GM21526 (cell line): ENCODE measurements around the gene SS18L1.

Experiments used
- ATAC-seq: cut with Tn5 transposase; IDR thresholded peaks from one replicate; pipeline ENCODE4 v1.9.1; 2021; ENCODE audit warnings: moderate library complexity; ENCODE audit not compliant: unreplicated experiment, low FRiP score

The SS18L1 gene

DNA sequence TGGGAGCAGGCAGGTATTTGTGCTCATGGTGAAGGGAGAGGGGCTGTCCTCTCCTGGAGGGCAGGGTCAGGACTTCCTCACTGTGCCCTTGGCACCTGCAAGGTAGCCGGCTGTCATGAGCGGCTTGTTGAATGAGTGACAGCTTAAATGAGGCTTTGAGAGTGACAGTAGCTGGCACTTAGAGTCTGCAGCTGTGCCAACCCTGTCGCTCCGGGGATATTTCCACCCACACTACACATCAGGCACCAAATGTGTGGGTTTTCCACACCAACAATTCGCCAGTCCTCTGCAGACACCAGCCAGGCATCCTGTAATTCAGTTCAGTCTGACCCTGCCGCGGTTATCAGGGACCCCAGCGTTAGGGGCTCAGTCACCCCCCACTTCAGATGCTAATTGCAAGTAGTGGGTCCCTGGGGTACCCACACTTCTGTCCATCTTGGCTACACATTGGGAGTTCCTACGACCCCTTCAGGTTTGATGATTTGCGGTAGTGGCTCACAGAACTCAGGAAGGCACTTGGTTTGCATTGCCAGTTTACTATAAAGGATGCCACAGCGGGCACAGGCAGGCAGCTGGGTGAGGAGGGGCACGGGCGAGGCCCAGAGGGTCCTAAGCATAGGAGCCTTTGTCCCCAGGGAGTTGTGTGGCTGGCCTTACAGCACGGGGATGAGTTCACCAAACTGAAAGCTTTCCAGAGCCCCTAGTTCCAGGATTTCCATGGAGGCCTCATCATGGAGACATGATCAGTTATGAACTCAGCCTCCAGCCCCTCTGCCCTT, 48.4 kb downstream of the SS18L1 start:
- ATAC-seq = no peak

DNA sequence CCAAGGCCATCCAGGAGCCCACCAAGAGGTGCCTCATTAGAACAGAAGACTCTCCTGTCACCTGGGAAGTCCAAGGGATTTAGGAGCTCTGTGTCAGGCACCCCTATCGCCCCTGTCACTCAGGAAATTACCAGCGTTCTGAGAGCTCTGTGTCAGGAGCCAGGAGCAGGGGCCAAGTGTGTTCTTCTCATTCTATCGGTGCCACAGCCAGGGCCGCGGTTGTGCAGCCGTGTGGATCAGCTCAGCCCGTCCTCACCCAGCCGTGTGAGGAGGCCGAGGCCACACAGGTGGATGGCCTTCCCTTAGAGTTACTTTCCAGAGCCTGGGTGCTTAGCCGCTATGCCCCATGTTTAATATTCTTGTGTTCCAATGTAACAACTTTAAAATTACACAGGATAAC, 49.1 kb downstream of the SS18L1 start:
- no peak for ATAC-seq

DNA sequence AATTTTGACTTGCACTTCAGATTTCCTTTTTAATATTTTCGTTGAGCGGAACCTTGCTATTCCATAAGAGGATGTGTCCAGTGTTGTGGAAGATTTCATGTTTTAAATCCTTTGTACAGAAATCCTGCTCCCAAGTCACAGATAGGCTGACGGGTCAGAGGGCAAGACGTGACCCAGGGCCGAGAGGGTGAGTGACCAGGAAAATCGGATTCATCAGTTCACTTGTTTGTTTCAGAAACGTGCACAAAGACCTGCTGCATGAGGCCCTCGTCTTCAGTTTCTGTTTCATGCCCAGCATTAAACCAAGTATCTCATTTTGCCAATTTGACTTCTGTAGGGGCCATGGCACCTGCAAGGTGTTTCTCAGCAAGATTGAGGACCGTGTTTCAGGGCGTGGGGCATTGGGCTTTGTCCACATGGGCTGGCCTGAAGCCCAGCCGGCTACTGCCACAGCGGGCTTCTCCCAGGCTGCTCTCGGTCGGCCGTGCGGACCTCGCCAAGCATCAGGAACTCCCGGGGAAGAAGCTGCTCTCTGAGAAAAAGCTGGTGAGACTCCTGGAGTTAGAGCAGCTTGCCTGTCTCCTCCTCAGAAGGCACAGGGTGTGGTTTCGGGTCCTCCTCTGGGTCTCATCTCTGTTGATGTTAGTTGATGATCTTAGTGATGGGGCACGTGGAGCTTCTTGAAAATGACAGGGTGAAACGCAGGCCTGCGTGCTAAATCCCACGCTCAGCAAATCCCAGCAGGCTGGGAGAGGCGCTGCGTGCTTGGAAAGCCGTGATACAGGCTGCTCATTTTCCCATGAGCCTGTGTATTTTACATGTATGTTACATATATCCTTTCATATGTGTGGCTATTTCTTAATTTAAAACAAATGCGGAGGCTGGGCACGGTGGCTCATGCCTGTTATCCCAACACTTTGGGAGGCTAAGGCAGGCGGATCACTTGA, 49.8 kb downstream of the SS18L1 start:
- ATAC-seq = no peak

DNA sequence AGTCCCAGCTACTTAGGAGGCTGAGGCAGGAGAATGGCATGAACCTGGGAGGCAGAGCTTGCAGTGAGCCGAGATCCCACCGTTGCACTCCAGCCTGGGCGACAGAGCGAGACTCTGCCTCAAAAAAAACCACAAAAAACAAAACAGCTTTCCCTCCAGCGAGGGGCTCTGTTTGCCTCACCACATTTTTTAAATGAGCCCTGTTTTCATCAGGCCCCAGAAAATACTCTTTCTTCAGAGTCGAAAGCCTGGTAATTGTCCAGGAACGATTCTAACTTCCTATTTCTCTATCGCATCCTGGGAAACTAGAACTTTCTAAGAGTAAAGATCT, 51.5 kb downstream of the SS18L1 start:
- ATAC-seq = no peak

DNA sequence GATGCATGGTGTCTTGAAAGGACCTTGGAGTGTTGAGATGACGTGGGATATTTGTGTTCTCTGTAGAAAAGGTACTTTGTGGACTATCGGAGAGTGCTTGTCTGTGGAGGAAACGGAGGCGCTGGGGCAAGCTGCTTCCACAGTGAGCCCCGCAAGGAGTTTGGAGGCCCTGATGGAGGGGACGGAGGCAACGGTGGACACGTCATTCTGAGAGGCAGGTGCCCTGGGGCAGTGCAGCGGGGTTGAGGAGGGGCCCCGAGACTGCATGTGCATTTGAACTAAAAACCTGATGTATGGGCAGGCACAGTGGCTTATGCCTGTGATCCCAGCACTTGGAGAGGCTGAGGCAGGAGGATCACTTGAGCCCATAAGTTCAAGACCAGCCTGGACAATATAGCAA, 52.2 kb downstream of the SS18L1 start:
- ATAC-seq = no peak

DNA sequence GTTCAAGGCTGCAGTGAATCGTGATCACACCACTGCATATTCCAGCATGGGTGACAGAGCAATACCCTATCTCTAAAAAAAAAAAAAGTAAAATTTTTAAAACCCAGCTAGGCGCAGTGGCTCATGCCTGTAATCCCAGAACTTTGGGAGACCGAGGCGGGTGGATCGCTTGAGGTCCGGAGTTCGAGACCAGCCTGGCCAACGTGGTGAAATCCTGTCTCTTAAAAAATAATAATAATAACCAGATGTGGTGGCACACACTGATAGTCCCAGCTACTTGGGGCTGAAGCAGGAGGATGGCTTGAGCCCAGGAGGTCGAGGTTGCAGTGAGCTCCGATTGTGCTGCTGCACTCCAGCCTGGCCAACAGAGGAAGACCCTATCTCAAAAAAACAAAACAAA, 52.7 kb downstream of the SS18L1 start:
- no peak for ATAC-seq

DNA sequence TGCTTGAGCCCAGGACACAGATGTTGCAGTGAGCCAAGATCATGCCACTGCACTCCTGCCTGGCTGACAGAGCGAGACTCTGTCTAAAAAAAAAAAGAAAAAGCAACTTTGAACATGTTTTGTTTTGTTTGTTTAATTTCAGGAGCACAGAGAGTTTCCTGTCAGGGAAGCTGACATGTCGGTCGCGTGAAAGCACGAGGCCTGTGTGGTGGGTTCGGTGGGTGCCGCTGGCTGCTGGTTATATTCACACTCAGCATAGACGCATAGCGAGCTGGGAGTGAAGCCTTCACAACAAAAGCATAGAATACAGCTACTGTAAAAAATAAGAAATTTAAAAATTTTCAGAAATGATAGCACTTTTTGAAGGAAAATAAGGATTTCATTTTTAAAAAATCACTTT, 53.7 kb downstream of the SS18L1 start:
- no peak for ATAC-seq

DNA sequence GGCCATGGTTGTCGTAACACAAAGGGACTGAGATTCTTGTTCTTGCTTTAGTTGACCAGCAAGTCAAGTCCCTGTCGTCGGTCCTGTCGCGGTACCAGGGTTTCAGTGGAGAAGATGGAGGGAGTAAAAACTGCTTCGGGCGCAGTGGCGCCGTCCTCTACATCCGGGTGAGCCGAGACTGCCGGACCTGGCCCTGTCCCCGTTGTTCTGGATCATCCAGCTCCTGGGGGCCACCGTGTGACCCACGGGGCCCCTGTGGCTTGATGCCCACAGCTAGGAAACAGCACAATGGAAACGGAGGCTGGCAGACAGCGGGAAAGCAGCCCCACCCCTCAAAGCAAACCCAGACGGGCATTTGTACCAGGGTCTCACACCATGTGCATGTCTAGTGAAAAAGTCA, 54.2 kb downstream of the SS18L1 start:
- ATAC-seq = no peak

DNA sequence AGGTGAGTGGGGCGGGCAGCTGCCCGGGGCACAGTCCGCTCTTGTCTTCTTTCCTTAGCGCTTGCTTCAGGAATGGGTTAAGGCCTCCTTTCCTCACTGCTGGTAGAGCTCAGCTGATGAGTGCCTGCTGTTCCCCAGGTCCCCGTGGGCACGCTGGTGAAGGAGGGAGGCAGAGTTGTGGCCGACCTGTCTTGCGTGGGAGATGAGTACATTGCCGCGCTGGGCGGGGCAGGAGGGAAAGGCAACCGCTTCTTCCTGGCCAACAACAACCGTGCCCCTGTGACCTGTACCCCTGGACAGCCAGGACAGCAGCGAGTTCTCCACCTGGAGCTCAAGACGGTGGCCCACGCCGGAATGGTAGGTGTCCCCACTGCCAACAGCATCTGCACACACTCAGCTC, 54.9 kb downstream of the SS18L1 start:
- ATAC-seq = no peak

DNA sequence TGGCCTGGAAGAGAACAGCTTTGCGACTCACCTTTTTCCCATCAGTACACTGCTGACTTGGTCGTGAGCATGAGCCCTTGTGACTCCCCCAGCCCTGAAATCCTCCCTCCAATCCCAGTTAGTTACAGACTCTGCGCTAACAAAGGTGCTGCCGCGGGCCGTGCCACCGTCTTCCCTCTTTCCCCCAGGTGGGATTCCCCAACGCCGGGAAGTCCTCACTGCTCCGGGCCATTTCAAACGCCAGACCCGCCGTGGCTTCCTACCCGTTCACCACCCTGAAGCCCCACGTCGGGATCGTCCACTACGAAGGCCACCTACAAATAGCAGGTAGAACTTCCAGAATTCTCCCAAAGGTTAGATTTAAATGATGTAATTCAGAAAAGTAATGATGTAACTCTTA, 55.4 kb downstream of the SS18L1 start:
- ATAC-seq = no peak

DNA sequence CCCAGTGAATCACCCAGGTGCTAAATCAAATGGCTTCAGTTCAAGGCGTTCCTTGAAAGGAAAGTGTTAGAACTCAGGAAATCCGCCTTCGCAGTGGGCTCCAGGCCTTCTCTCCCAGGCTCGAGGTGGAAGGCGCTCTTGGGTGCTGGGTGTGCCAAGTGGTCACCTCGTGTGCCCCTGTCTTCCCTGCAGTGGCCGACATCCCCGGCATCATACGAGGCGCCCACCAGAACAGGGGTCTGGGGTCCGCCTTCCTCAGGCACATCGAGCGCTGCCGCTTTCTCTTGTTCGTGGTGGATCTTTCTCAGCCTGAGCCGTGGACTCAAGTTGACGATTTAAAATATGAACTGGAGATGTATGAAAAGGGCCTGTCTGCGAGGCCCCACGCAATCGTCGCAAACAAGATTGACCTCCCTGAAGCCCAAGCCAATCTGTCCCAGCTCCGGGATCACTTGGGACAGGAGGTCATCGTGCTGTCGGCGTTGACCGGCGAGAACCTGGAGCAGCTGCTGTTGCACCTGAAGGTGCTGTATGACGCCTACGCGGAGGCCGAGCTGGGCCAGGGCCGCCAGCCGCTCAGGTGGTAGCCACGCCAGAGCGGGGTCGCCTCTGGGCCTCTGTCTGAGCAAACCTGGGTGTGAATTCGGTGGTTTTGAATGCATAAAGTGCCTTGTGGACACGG, 57.1 kb downstream of the SS18L1 start:
- no peak for ATAC-seq

DNA sequence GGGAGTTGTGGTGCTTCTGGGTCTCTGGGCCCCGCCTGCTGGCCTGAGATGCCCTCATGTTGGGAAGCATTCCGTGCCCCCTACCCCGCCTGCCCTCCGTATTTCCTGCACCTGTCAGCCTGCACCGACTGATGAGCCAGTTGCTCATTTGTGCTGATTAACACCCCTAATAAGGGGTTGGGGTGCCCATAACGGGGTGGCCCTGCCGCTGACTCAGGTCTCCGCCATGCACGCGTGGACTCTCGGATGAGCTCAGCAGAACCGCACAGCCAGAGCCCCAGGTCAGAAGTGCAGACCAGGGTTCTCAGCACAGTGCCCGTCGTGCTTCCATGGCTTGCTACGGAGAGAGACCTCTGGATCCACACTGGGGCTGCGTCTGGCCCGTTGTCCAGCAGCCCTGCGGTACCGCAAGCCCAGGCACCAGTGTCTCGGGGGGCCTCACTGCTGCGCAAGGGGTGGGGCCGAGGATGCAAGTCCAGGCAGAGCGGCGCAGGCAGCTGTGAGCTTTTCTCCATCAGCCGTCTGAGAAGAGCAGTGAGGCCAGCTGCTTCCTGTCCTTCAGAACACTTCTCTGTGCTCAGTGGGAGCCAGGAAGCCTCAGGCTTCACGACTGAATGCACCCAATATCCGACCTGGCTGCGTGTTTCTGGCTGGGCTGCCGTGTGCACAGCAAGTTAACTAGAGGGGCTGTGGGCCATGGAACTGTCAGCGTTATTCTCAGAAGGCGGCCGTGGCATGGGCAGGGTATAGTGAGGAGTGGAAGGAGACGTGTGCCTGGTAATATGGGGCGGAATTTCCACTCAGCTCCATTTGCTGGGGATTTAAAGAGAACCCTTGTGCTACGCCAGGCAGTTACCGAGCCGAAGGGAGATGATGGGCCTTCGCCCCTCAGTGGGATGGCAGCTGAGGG, 57.9 kb downstream of the SS18L1 start:
- peak; percentile 61 for ATAC-seq

DNA sequence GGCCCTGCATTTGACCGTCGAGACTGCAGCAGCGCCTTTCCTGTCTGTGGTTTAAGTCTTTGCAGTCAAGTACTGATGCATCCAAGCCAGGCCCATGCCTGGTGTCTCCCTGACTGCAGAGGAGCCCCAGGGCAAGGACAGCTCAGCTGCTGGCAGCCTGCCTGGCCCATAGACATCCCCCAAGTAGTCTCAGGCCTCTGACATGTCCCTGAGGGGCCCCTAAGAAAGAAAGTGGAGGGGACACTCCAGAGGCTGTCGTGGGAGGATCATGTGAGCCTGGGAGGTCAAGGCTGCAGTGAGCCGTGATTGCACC, 58.5 kb downstream of the SS18L1 start:
- no peak for ATAC-seq

DNA sequence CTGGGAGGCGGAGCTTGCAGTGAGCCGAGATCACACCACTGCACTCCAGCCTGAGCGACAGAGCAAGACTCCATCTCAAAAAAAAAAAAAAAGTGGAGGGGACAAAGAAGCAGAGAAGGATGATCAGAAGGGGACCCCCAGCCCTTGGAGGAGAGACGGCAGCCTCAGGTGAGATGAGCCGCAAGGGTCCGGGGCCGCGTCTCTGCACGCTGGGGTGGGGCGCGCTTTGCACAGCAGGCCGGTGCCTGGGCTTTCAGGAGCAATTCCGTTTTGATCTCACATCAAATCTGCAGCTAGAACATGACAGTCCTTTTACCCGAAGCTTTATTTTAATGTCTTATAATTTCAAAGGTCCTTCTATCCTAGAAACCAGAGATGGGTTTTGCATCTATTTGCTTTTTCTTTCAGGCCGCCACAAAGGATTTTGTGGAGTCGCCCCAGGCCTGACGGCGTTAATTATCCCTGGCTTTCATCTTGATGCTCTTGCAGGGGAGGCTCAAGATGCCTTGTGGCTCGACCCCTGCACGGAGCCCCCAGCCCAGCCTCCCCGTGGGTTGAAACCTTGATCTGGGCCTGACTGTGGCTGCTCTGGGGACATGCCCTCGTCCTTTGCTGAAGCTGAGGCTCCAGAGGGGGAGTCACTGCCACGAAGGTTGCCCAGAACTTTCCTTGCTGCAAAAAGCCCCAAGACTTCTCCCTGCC, 59.3 kb downstream of the SS18L1 start:
- ATAC-seq = no peak

DNA sequence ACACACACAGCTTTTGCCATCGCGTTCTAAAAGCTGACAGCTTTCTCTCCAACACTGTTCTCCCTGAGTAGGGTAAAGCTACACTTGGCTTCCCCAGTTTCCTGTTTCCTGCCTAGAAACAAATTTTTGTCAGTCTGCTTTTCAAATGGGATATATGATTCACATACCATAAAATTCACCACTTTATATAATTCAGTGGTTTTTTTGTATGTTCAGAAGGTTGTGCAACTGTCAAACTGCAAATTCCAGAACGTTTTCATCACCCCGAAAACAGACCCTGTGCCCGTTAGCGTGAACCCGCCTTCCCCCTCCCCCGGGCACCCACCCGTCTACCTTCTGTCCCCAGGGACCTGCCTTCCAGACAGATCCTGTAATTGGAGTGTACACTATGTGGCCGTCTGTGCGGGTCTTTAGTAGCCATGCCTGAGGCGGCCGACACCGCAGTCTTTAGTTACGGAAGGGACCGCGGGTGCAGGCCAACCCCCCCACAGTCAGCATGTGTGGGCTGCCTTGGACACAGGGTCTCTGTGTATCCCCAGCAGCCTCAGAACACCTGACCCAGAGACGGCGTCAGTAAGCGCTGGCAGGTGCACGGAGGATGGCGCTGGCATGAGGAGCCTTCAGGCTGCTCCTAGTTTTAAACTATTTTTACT, 59.9 kb downstream of the SS18L1 start:
- ATAC-seq = no peak

DNA sequence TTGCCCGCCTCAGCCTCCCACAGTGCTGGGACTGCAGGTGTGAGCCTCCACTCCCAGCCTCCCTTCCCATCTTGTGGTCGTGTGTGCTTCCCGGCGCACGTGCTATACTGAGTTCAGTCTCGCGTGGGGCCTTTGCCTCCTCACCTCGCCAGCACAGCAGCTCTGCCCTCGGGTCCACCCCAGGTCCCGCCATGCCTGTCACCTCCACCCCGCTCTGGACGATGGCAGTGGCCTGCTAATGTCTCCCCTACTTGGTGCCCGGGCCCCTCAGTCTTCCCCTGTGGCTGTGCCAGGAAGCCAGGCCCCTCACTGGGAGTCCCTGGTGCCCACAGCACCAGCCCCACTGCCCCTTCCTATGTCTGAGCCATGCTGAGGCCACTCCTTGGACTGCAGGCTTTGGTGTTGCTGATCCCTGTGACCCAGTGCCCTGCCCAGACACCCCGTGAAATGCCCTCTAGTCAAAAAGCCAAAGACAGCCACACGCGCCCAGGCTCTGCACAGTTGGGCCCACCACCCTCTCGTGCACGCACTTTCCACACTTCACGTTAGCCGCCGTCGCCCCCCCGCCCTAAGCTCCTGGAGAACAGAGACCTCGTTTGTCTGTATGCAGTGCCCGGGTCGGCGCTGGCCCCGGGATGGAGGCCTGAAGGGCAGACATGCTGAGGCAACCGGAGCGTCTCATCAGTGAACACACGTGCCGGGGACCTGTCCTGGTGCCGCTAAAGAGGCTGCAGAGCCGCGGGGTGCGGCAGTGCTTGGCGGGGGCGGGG, 62.2 kb downstream of the SS18L1 start:
- ATAC-seq = no peak

DNA sequence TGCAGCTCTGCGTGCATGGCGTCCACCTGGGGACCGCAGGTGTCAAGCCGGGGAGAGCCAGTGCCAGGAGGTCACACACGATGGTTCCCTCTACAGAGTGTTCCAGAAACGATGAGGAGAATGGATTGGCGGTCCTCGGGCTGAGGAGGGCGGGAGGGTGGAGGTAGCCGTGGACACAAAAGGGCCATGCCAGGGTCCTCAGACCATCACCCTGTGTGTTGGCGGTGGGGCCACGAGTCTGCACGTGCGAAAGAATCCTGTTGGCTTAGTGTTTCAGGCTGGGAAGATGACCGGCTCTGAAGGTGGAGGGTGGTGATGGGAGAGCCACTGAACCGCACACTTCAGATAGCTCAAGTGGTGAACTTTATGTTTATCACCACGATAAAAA, 62.8 kb downstream of the SS18L1 start:
- ATAC-seq = no peak

DNA sequence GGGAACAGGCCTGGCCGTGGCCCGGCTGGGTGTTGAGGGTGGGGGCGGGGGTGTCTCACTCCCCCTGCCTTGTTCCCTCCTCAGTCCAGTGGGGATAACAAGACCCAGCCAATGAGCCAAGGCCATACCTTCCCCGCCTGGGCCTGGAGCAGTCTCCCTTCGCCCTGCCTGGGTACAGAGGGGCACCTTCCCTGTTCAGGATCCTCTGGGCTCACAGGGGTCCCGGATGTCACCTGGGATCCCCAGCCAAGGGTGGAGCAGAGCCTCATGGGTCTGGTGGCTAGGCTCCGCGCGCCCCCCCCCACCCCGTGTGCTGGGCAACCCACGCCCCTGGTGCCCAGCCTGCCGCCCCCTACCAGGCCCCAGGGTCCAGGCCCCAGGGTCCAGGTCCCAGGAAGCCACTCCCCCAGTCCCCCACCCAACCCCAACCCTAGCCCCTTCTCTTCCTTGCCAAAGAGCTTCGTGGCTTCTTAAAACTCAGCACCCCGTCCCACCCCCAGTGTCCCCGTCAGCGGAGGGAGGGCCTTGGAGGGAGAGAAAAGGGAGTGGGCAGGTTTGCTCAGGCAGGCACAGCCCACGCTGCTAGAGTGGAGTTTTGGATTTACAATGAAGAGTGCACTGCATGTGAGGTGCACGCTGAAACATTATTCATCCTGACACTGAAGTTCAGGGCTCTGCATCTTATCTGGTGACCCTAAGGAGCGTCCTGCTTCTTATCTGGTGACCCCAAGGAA, 64.7 kb downstream of the SS18L1 start:
- no peak for ATAC-seq
